Measurements from ENCODE around the gene GDF11.

GDF11 gene

DNA sequence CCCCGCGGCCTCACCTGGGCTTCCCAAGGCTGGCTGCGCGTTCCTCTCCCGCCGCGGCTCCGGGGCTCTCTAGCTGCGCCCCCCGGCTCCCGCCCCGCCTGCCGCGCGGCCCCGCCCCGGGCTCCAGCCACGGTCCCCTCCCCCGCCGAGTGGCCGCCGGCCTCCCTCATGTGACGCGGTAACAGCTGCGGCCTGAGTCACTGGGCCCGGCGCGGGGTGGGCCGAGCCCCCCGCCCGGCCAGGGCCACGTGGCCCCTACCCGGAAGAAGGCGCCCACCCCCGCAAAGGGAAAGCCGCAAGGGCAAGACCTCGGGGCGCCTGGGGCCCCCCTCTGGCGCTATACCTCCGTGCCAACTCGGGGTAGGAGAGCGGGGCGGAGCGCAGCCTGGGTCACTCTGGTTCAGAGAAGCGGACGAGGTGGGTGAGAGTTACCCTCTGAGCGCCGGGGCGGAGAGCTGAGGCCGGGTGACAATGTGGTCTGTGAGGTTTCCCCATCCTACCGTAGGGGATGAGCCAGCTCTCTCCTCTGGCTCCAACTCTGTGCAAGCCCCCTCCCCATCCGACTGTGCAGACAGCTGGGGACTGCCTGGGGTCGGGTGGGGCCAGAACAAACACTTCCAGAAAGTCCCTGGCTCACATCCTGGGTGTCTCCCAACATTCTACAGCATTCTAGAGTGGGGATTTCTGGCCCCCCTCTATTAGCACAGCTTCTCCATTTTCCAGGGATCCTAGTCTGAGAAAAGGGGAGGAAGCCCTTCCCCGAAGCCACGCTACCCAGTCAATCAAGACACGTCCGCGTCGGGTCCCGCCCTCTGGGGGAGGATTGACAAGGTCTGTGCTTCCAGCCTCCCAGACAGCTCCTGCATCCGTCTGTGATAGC is 13.7 kb upstream of the GDF11 start, which contains the start of gene CD63:
CD63 (minus strand) TSS at position 71 of the 880 bp plus-strand sequence. CDS start 668 bp downstream, outside the sequence.
- TF ChIP-seq, protein P1, sequence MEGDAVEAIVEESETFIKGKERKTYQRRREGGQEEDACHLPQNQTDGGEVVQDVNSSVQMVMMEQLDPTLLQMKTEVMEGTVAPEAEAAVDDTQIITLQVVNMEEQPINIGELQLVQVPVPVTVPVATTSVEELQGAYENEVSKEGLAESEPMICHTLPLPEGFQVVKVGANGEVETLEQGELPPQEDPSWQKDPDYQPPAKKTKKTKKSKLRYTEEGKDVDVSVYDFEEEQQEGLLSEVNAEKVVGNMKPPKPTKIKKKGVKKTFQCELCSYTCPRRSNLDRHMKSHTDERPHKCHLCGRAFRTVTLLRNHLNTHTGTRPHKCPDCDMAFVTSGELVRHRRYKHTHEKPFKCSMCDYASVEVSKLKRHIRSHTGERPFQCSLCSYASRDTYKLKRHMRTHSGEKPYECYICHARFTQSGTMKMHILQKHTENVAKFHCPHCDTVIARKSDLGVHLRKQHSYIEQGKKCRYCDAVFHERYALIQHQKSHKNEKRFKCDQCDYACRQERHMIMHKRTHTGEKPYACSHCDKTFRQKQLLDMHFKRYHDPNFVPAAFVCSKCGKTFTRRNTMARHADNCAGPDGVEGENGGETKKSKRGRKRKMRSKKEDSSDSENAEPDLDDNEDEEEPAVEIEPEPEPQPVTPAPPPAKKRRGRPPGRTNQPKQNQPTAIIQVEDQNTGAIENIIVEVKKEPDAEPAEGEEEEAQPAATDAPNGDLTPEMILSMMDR (IDR thresholded peaks at IDR 0.05; ENCODE audit: control insufficient read depth, insufficient read depth, low read depth, low read length, missing control alignments), result no peak
- H3K4me3 ChIP-seq (ENCODE audit: control insufficient read depth, low read depth, low read length), result peak within 1 kb of the TSS; percentile 93
- peak; percentile 71 for DNase-seq (ENCODE audit: low read depth)

DNA sequence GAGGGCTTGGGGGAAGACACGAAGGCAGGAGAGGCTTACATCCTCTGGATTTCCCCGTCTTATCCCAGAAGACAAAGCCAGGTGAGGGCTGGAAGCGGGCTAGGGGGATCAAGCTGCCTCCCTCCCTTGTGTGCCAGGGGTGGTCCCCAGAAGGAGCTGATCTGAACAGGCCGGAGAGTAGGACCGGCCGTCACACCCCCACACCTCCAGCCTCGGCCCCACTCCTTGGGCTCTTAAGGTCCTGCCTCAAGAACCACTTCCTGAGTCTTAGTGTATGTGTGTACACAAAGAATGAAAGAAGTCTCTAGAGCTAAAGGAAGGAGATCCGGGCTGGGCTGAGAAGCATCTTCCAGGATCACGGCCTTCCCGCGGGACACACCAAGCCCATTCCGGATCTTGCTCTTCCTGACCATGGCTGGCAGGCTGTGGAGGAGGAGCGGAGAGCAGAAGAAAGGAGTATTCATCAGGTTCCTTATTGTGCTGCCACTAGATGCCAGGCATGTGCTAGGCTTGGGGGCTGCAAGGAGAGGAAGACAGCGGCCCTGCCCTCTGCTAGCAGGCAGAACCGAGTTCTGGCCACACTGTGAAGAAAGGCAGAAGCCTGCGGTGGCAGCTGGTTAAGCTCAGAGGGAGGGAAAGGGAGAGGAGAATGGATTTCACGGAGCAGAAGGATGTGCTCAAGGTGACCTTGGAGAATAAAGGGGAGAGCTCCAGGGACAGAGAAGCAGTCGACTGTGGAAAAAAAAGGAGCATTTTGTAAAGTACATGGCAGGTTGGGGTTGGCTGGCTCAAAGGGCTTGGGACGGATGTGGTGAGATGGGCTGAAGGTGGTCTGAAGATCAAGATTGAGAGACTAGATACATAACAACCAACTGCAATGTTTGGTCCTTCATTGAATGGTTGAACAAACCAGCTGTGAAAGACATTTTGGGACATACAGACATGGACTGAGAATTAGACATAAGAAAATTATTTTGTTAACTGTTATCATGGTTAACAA is 12.8 kb upstream of the GDF11 start:
- H3K4me3 ChIP-seq (ENCODE audit: control insufficient read depth, low read depth, low read length), result peak overlapping the region; percentile 93
- TF ChIP-seq, protein P1 (IDR thresholded peaks at IDR 0.05; ENCODE audit: control insufficient read depth, insufficient read depth, low read depth, low read length, missing control alignments), result peak; percentile 8
- no peak for DNase-seq (ENCODE audit: low read depth)

DNA sequence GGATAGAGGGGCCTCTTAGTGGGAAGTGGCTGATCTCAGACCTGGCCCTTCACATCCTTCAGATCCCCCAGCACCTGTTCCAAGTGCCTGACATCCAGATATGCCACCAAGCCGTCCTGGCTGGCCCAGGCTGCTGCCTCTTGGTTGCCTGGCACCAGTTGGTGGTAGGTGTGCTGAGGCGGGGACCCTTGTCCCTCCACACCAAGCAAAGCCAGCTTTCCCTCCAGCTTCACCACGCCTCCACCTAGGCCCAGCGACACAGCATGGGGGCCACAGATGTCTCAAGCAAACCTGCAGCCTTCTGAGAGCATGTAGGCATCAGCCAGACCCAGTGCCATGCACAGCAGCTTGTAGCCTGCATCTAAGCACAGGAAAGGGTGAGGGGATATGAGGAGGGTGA is 10.6 kb upstream of the GDF11 start:
- TF ChIP-seq, protein P1 (IDR thresholded peaks at IDR 0.05; ENCODE audit: control insufficient read depth, insufficient read depth, low read depth, low read length, missing control alignments), result no peak
- no peak for DNase-seq (ENCODE audit: low read depth)

DNA sequence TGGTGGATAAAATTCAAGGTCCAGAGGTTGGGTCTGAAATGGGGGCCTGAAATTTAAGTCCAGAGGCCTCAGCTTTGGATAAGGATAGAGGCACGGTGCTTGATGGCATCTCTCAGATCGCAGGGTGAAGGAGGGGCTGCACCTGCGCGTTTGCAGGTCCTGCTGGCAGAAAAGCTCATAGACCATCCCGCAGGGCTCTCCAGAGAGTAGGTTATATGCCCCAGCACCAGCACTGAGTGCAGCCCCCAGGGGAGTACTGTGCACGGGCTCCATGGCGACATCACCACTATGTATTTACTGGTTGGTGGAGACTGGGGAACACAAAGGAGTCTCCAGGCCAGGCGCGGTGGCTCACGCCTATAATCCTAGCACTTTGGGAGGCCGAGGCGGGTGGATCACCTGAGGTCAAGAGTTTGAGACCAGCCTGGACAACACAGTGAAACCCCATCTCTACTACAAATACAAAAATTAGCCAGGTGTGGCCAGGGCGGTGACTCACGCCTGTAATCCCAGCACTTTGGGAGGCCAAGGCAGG is 9.8 kb upstream of the GDF11 start:
- no peak for DNase-seq (ENCODE audit: low read depth)
- TF ChIP-seq, protein P1 (IDR thresholded peaks at IDR 0.05; ENCODE audit: control insufficient read depth, insufficient read depth, low read depth, low read length, missing control alignments), result no peak
- no peak overlapping the region for H3K4me3 ChIP-seq (ENCODE audit: control insufficient read depth, low read depth, low read length)

More for the DNA sequence above, 10.6 kb upstream of the GDF11 start:
- no peak overlapping the region for H3K4me3 ChIP-seq (ENCODE audit: control insufficient read depth, low read depth, low read length)

DNA sequence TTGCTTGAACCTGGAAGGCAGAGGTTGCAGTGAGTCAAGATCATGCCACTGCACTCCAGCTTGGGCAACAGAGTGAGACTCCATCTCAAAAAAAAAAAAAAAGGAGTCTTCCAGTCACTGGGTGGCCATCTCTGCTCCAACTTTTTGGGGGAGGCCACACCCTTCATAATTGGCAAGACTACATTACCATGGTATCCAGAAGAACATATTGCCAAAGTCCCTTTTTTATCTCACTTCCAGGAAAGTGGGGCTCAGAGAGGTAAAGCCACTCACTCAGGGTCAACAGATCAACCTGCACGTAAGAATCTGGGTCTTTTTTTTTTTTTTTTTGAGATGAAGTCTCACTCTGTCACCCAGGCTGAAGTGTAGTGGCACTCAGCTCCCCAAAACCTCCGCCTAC is 9.1 kb upstream of the GDF11 start:
- no peak for DNase-seq (ENCODE audit: low read depth)
- TF ChIP-seq, protein P1 (IDR thresholded peaks at IDR 0.05; ENCODE audit: control insufficient read depth, insufficient read depth, low read depth, low read length, missing control alignments), result no peak
- H3K4me3 ChIP-seq (ENCODE audit: control insufficient read depth, low read depth, low read length), result no peak overlapping the region

DNA sequence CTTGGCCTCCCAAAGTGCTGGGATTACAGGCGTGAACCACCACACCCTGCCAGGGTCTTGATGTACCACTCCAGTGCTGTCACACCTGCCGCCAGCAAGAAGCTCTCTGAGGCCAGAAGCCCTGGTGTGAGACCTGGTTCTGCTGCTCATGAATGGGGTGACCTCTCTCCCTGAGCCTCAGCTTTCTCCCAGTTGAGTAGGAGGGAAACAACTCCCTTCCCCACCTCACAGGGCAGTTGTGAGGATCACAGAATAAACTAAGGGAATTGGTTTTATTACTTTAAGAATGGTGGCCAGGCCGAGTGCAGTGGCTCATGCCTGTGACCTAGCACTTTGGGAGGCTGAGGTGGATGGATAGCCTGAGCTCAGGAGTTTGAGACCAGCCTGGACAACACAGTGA is 8.3 kb upstream of the GDF11 start:
- TF ChIP-seq, protein P1 (IDR thresholded peaks at IDR 0.05; ENCODE audit: control insufficient read depth, insufficient read depth, low read depth, low read length, missing control alignments), result no peak
- no peak overlapping the region for H3K4me3 ChIP-seq (ENCODE audit: control insufficient read depth, low read depth, low read length)
- no peak for DNase-seq (ENCODE audit: low read depth)
